GM12873 (cell line): Measurements from ENCODE around the gene SPCS1.
A peak's percentile ranks its signal among the peaks of the same experiment; 100 is the strongest.

Source experiments
- CTCF ChIP-seq: IDR thresholded peaks from 2 replicates; pipeline ENCODE4 v1.5.1; 2012; ENCODE audit warnings: low read depth, mild to moderate bottlenecking, moderate library complexity, low read length, control low read depth; ENCODE audit not compliant: insufficient read depth; ENCODE audit errors: missing control alignments

Gene SPCS1

GRCh38 chr3:52739730-52740129, 33.8 kb downstream of the SPCS1 start:
- TF ChIP-seq CTCF, result no peak

DNA sequence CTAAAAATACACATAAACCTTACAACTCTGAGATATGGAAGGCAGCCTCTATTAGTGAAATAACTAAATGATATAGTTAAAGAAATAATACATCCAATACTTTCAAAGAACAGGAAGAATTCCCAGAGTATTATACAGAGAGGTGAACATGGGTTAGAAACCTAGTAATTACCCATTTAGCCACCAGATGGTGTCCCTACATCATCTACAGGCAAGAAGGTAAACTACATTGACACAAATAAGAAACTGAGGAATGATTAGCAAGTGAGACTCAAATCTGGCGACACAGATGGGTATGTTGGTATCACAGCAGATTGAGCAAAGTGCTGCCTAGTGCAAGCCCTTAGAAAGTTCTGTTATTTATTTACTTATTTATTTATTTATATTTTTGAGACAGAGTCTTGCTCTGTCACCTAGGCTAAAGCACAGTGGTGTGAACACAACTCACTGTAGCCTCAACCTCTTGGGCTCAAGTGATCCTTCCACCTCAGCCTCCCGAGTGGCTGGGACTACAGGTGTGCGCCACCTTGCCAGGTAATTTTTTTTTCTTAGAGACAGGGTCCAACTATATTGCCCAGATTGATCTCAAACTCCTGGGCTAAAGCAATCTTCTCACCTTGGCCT, 36.6 kb downstream of the SPCS1 start:
- TF ChIP-seq CTCF, result peak; percentile 64

DNA sequence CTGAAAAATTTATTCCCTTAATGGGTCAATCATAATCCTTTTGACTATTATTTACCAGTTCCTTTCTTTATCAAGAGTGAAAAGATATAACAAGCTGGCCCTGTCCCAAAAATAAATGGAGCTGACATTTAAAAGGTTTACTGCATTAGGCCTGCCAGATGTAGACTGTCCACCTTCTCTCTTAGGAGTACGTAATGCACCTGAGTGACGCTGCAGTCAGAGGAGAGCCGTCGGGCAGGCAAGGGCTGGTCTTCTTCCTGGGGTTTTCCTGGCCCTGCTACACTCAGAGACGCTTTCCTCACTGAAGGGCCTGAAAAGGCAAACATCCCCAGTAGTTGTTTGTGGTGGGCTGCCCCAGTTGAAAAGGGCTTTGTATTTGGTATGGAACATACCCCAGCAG, 37.2 kb downstream of the SPCS1 start:
- no peak for TF ChIP-seq CTCF

DNA sequence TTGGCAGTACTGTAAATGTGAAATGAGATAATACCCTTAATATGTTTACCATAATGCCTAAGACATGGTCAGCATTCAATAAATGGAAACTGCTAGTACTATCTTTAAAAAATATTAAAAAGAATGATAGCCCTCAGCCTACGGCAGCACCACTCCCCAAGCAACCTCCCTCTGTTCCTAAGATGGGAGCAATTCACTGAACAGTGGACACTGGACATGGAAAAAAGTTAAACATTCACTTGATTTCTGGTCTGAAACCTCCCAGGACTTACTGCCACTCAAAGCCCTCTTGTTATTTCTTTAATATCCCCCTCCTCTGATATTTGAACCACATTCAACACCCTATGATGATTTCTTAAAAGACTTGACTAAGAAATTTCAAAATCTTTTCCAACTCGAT, 37.8 kb downstream of the SPCS1 start:
- no peak for TF ChIP-seq CTCF

DNA sequence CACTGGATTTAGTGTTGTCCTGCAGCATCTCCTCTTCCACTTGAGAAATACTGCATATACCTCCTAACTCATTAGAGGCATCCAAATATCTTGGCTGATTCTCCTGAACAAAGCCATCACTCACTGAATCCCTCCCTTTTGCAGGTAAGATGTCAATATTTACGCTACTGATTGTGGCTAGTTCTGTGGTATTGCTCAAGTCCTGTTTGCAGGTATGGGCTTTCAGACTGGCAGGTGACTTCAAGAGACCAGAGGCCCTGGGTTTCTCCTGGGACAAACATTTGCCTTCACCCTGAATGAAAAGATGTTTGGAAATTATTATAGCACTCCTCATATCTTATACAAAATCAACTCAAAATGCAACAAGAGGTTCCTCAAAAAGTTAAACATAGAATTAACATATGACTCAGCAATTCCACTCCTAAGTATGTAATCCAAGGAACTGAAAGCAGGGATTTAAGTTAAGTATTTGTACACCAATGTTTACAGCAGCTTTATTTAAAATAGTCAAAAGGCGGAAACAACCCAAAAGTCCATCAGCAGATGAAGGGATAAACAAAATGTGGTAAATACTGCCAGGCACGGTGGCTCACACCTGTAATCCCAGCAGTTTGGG, 46.2 kb downstream of the SPCS1 start:
- no peak for TF ChIP-seq CTCF

DNA sequence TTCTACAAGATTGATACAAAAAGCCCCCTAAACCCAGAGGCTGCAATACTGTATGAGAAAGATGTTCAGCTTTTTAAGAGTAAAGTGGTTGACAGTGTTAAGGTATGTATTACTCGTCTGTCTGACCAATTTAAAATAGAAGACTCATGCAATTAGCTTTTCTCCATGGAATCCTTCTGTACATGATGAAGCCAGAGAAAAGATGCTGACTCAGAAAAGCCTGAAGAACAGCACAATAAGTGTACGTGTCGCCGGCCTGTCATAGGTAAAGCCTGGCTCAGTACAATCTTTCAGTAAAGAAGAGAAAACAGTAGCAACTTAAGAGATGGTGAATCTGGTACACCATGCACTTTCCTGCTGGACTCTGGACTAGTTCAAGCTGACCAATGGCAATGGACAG, 48.5 kb downstream of the SPCS1 start:
- no peak for TF ChIP-seq CTCF

DNA sequence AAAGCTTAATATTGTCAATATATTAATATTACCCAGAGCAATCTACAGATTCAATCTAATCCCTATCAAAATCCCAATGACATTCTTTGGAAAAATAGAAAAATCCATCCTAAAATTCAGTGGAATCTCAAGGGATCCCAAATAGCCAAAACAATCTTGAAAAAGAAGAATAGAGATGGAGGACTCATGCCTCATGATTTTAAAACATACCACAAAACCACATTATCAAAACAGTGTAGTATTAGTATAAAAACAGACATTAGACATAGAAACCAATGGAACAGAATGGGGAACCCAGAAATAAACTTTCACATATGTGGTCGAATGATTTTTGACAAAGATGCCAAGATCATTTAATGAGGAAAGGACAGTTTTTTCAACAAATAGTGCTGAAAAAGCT, 50.2 kb downstream of the SPCS1 start:
- TF ChIP-seq CTCF, result no peak
